Fibroblast of lung (primary cell): ENCODE results near the gene PRG3. TPM values are rescaled to one million over a fixed set of nuclear protein-coding genes. Genes with fewer than 3 reads are reported as not detected.

Source experiments
- DNase-seq, 2 donors: peaks; one replicate each; pipeline versions ENCODE4 v3.0.0 to v3.0.0-alpha.2; 2010; ENCODE audit warnings: low read depth in 2 of 2
- H2AFZ ChIP-seq: 2 replicates; pipeline ENCODE4 v1.5.1; 2012; ENCODE audit warnings: low read length, control low read depth, inconsistent platforms
- H3K27ac ChIP-seq: 2 replicates; pipeline ENCODE4 v1.5.1; 2011; ENCODE audit warnings: low read length, control low read depth; ENCODE audit not compliant: insufficient read depth
- H3K27me3 ChIP-seq: 2 replicates; pipeline ENCODE4 v1.5.1; 2011; ENCODE audit warnings: mild to moderate bottlenecking, low read length; ENCODE audit not compliant: control insufficient read depth, insufficient read depth
- H3K36me3 ChIP-seq: 2 replicates; pipeline ENCODE4 v1.5.1; 2011; ENCODE audit warnings: low read length; ENCODE audit not compliant: control insufficient read depth, insufficient read depth
- H3K4me1 ChIP-seq: 2 replicates; pipeline ENCODE4 v1.5.1; 2011; ENCODE audit warnings: low read length; ENCODE audit not compliant: control insufficient read depth, insufficient read depth; ENCODE audit errors: extremely low read depth
- H3K4me2 ChIP-seq: 2 replicates; pipeline ENCODE4 v1.5.1; 2011; ENCODE audit warnings: low read length, control low read depth; ENCODE audit not compliant: insufficient read depth; ENCODE audit errors: extremely low read depth
- H3K4me3 ChIP-seq, 4 experiments: fragments of 200-600 bp in 1 of 4; sonication (generic) in 1 of 4; replicated peaks in 1 of 4; 2 replicates each; pipeline ENCODE4 v1.5.1; 2011 to 2016; ENCODE audit warnings: low read length in 4 of 4, low read depth in 3 of 4, mild to moderate bottlenecking in 3 of 4, control low read depth in 2 of 4, inconsistent platforms in 1 of 4, mixed read lengths in 1 of 4; ENCODE audit not compliant: insufficient read depth in 1 of 4; ENCODE audit errors: control extremely low read depth in 1 of 4
- H3K79me2 ChIP-seq: 2 replicates; pipeline ENCODE4 v1.5.1; 2012; ENCODE audit warnings: mild to moderate bottlenecking, low read length, inconsistent platforms; ENCODE audit not compliant: control insufficient read depth, insufficient read depth
- H3K9ac ChIP-seq: 2 replicates; pipeline ENCODE4 v1.5.1; 2011; ENCODE audit warnings: mild to moderate bottlenecking, low read length, control low read depth; ENCODE audit not compliant: insufficient read depth
- H3K9me3 ChIP-seq: 2 replicates; pipeline ENCODE4 v1.5.1; 2012; ENCODE audit warnings: low read depth, low read length; ENCODE audit not compliant: control insufficient read depth, insufficient read depth
- H4K20me1 ChIP-seq: 2 replicates; pipeline ENCODE4 v1.5.1; 2011; ENCODE audit warnings: low read length; ENCODE audit not compliant: control insufficient read depth, insufficient read depth; ENCODE audit errors: extremely low read depth
- EZH2 ChIP-seq: IDR thresholded peaks from 2 replicates; pipeline ENCODE4 v1.5.1; 2012; ENCODE audit warnings: low read length, control low read depth, mild to moderate bottlenecking; ENCODE audit errors: missing control alignments
- polyA plus RNA-seq, 2 donors: library from polyadenylated mRNA; depleted of rRNA in 1 of 2; stranded (reverse) in 1 of 2; unstranded in 1 of 2; fragments of >200 nt; gene quantifications; 2 replicates each; pipeline ENCODE4 v1.2.1, GENCODE V29; 2011 to 2012; ENCODE audit warnings: missing spikeins in 1 of 2
- total RNA-seq: library from RNA; depleted of rRNA; stranded (reverse); fragments of >200 nt; gene quantifications from 2 replicates; pipeline ENCODE4 v1.2.1, GENCODE V29; 2014
- TF ChIP-seq, protein P1 (sequence below), 2 donors: IDR thresholded peaks in 1 of 2; conservative IDR thresholded peaks in 1 of 2; 1 replicate in 1 of 2; 2 replicates in 1 of 2; pipeline ENCODE4 v1.5.1; 2011 to 2012; ENCODE audit warnings: low read length in 2 of 2, control low read depth in 1 of 2, inconsistent platforms in 1 of 2, low read depth in 1 of 2, mild to moderate bottlenecking in 1 of 2

PRG3 gene
- total and polyA plus RNA-seq, 2 donors (not counting 1 experiment from before 2014, with no cell fraction given), result not detected

DNA sequence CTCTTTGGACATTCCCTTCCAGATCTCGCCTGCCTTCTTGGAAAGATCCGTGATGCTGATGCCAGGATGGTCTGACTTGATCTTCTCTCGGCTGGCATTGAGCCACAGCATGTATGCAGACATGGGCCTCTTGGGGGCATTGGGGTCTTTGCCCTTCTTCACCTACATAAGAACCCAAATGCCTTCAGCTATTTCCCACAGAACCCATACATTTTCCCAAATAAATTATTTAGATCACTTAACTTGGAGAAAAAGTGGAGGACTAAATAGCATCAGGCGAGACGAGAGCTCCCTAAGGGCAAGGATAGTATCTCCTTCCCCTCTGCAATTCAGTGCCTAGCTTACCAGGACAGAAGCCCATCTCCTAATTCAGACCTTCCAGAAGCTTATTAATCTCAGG, 53.2 kb downstream of the PRG3 start:
- peaks cover 16% of the 10 kb centered on the region for H3K79me2 ChIP-seq
- H4K20me1 ChIP-seq, result no peaks in the 10 kb centered on the region
- no peak overlapping the region for H3K4me2 ChIP-seq
- TF ChIP-seq EZH2, result no peak
- TF ChIP-seq, protein P1, sequence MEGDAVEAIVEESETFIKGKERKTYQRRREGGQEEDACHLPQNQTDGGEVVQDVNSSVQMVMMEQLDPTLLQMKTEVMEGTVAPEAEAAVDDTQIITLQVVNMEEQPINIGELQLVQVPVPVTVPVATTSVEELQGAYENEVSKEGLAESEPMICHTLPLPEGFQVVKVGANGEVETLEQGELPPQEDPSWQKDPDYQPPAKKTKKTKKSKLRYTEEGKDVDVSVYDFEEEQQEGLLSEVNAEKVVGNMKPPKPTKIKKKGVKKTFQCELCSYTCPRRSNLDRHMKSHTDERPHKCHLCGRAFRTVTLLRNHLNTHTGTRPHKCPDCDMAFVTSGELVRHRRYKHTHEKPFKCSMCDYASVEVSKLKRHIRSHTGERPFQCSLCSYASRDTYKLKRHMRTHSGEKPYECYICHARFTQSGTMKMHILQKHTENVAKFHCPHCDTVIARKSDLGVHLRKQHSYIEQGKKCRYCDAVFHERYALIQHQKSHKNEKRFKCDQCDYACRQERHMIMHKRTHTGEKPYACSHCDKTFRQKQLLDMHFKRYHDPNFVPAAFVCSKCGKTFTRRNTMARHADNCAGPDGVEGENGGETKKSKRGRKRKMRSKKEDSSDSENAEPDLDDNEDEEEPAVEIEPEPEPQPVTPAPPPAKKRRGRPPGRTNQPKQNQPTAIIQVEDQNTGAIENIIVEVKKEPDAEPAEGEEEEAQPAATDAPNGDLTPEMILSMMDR (conservative IDR thresholded peaks at IDR 0.05 in 1 of 2, IDR thresholded peaks at IDR 0.05 in 1 of 2; ENCODE audit: low read depth in 1 of 2, low read length in 2 of 2), result no peak
- H3K27me3 ChIP-seq, result no peaks in the 10 kb centered on the region
- H3K9me3 ChIP-seq, result no peaks in the 10 kb centered on the region
- H2AFZ ChIP-seq, result no peak overlapping the region
- H3K4me1 ChIP-seq, result peaks cover 18% of the 10 kb centered on the region
- H3K9ac ChIP-seq, result no peak overlapping the region
- peaks cover 19% of the 10 kb centered on the region for H3K36me3 ChIP-seq
- no peak overlapping the region for H3K27ac ChIP-seq
- DNase-seq, result no peak
- H3K4me3 ChIP-seq, result no peak overlapping the region

Other genes starting within 250 kb of the PRG3 start
- gene LRRC55, start 199.2 kb downstream of the PRG3 start, total RNA-seq, result not detected in 2 replicates
- not detected in 2 replicates for gene LRRC55, start 199.2 kb downstream of the PRG3 start, polyA plus RNA-seq
- not detected in 2 replicates for gene APLNR, start 143.9 kb downstream of the PRG3 start, total RNA-seq
- not detected in 2 replicates for gene APLNR, start 143.9 kb downstream of the PRG3 start, polyA plus RNA-seq
- 88.3 and 111 TPM in 2 replicates for gene TNKS1BP1, start 56.2 kb downstream of the PRG3 start, total RNA-seq
- 70.2 and 70.4 TPM in 2 replicates for gene TNKS1BP1, start 56.2 kb downstream of the PRG3 start, polyA plus RNA-seq
- 52.7 and 55.0 TPM in 2 replicates for gene SSRP1, start 45.3 kb downstream of the PRG3 start, total RNA-seq
- gene SSRP1, start 45.3 kb downstream of the PRG3 start, polyA plus RNA-seq, result 94.1 and 173 TPM in 2 replicates
- gene P2RX3, start 42.8 kb downstream of the PRG3 start, total RNA-seq, result not detected in 2 replicates
- gene P2RX3, start 42.8 kb downstream of the PRG3 start, polyA plus RNA-seq, result not detected in 2 replicates
- not detected in 2 replicates for gene PRG2, start 9.5 kb upstream of the PRG3 start, total RNA-seq
- not detected in 2 replicates for gene PRG2, start 9.5 kb upstream of the PRG3 start, polyA plus RNA-seq
- gene SLC43A3, start 46.0 kb upstream of the PRG3 start, total RNA-seq, result 41.5 and 61.6 TPM in 2 replicates
- gene SLC43A3, start 46.0 kb upstream of the PRG3 start, polyA plus RNA-seq, result 34.8 and 67.6 TPM in 2 replicates
- gene RTN4RL2, start 79.4 kb upstream of the PRG3 start, total RNA-seq, result 0.17 and 0.26 TPM in 2 replicates
- gene RTN4RL2, start 79.4 kb upstream of the PRG3 start, polyA plus RNA-seq, result 0.27 and 0.43 TPM in 2 replicates
- gene SLC43A1, start 134.6 kb upstream of the PRG3 start, total RNA-seq, result 19.8 and 20.8 TPM in 2 replicates
- gene SLC43A1, start 134.6 kb upstream of the PRG3 start, polyA plus RNA-seq, result 12.3 and 13.2 TPM in 2 replicates
- 32.2 and 41.6 TPM in 2 replicates for gene TIMM10, start 149.6 kb upstream of the PRG3 start, total RNA-seq
- gene TIMM10, start 149.6 kb upstream of the PRG3 start, polyA plus RNA-seq, result 57.6 and 108 TPM in 2 replicates
- gene SMTNL1, start 156.4 kb upstream of the PRG3 start, total RNA-seq, result not detected in 2 replicates
- not detected in 2 replicates for gene SMTNL1, start 156.4 kb upstream of the PRG3 start, polyA plus RNA-seq
- 78.6 and 94.8 TPM in 2 replicates for gene UBE2L6, start 186.5 kb upstream of the PRG3 start, total RNA-seq
- gene UBE2L6, start 186.5 kb upstream of the PRG3 start, polyA plus RNA-seq, result 105 and 113 TPM in 2 replicates
- gene SERPING1, start 216.5 kb upstream of the PRG3 start, total RNA-seq, result 17.2 and 20.0 TPM in 2 replicates
- gene SERPING1, start 216.5 kb upstream of the PRG3 start, polyA plus RNA-seq, result 35.8 and 117 TPM in 2 replicates